ENCODE data around the gene HAO2.

GRCh38 chr1:119410961-119411360, 42.4 kb downstream of the HAO2 start:
- TF ChIP-seq CTCF (IDR thresholded peaks at IDR 0.05; ENCODE audit: insufficient read depth, low read depth, low read length) (no peak), EZH2 (IDR thresholded peaks at IDR 0.05; ENCODE audit: insufficient read depth, low read length) (no peak)
